HG03575 (cell line): Measurements from ENCODE around the gene CALD1.
A peak's percentile ranks its signal among the peaks of the same experiment; 100 is the strongest.
"Not testable (repeated sequence)": the region's sequence is repeated elsewhere in the genome, so short reads cannot be mapped to it uniquely, and the experiment has no call there.

ENCODE experiments used
- ATAC-seq: cut with Tn5 transposase; IDR thresholded peaks from one replicate; pipeline ENCODE4 v1.9.1; 2021; ENCODE audit not compliant: unreplicated experiment, insufficient number of reproducible peaks, low FRiP score; ENCODE audit errors: extremely low read depth

The CALD1 gene

GRCh38 chr7:134959810-134960209 is 180.4 kb downstream of the CALD1 start:
- no peak for ATAC-seq

GRCh38 chr7:134962270-134962780 is 182.9 kb downstream of the CALD1 start:
- ATAC-seq, result no peak

- ATAC-seq, result no peak
These were observed 183.6 kb downstream of the CALD1 start for GRCh38 chr7:134963036-134963435.

GRCh38 chr7:134966691-134967090 is 187.3 kb downstream of the CALD1 start:
- ATAC-seq, result no peak

- no peak for ATAC-seq
These were observed 188.7 kb downstream of the CALD1 start for GRCh38 chr7:134968110-134968509.

- not testable (repeated sequence) for ATAC-seq
These were observed 202.2 kb downstream of the CALD1 start for GRCh38 chr7:134981645-134982044.

- peak; percentile 17 for ATAC-seq
These were observed 206.5 kb downstream of the CALD1 start for GRCh38 chr7:134985894-134986362.

- ATAC-seq, result peak; percentile 58
These were observed 207.2 kb downstream of the CALD1 start, which contains the start of gene AGBL3 for GRCh38 chr7:134986363-134987251. TSS of gene AGBL3 (plus strand) at chr7:134986508. CDS start at chr7:134987934, 1,426 bp downstream.

- no peak for ATAC-seq
These were observed 208.7 kb downstream of the CALD1 start for GRCh38 chr7:134988161-134988560.

- no peak for ATAC-seq
These were observed 212.3 kb downstream of the CALD1 start for GRCh38 chr7:134991469-134992339.

- ATAC-seq, result peak; percentile 61
These were observed 213.3 kb downstream of the CALD1 start for GRCh38 chr7:134992626-134993179.

GRCh38 chr7:134993877-134994456 is 214.5 kb downstream of the CALD1 start:
- no peak for ATAC-seq

- peak; percentile 33 for ATAC-seq
These were observed 216.0 kb downstream of the CALD1 start for GRCh38 chr7:134995239-134996096.

GRCh38 chr7:134996097-134996550 is 216.7 kb downstream of the CALD1 start:
- ATAC-seq, result no peak

GRCh38 chr7:134997214-134997885 is 217.9 kb downstream of the CALD1 start:
- ATAC-seq, result no peak

- ATAC-seq, result no peak
These were observed 219.7 kb downstream of the CALD1 start for GRCh38 chr7:134999136-134999535.

GRCh38 chr7:135001390-135002165 is 222.1 kb downstream of the CALD1 start:
- no peak for ATAC-seq
